ENCODE measurements around the gene IMMT. TPM values are rescaled to one million over a fixed set of nuclear protein-coding genes. Genes with fewer than 3 reads are reported as not detected.

IMMT gene
- total RNA-seq, 4 donors from 2014 or later = 46.9 to 59.7 (median 56.1) TPM

DNA sequence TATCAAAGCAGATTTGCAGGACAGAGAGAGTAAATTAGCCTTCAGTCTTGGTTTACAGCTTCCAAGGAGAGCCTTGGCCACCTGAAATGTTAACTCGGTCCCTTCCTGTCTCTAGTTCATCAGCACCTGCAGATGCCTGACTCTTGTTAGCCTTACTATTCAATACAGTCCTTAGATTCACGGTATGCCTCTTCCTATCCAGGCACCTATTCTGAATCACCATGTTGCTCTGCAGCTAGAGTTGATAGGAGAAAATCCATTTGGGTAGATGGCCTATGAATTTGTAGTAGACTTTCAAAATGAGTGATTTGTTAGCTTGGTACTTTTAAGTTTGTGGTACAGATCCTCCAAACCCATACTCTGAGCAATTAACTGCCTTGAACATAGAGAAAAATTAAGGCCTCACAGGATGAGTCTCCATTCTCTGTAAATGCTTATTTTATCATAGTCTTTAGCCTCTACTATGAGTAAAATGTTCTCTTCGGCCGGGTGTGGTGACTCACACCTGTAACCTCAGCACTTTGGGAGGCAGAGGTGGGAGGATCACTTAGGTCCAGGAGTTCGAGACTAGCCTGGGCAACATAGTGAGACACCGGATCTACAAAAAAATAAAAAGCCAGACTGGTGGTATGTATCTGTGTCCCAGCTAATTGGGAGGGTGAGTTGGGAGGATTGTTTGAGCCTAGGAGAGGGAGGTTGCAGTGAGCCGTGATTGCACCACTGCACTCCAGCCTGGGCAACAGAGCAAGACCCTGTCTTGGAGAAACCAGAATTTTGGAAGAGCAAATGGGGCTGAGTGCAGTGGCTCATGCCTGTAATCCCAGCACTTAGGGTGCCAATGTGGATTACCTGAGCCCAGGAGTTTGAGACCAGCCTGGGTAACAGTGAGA is 56.3 kb downstream of the IMMT start:
- TF ChIP-seq, protein P1, sequence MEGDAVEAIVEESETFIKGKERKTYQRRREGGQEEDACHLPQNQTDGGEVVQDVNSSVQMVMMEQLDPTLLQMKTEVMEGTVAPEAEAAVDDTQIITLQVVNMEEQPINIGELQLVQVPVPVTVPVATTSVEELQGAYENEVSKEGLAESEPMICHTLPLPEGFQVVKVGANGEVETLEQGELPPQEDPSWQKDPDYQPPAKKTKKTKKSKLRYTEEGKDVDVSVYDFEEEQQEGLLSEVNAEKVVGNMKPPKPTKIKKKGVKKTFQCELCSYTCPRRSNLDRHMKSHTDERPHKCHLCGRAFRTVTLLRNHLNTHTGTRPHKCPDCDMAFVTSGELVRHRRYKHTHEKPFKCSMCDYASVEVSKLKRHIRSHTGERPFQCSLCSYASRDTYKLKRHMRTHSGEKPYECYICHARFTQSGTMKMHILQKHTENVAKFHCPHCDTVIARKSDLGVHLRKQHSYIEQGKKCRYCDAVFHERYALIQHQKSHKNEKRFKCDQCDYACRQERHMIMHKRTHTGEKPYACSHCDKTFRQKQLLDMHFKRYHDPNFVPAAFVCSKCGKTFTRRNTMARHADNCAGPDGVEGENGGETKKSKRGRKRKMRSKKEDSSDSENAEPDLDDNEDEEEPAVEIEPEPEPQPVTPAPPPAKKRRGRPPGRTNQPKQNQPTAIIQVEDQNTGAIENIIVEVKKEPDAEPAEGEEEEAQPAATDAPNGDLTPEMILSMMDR (IDR thresholded peaks at IDR 0.05; ENCODE audit: low read depth) = no peak

DNA sequence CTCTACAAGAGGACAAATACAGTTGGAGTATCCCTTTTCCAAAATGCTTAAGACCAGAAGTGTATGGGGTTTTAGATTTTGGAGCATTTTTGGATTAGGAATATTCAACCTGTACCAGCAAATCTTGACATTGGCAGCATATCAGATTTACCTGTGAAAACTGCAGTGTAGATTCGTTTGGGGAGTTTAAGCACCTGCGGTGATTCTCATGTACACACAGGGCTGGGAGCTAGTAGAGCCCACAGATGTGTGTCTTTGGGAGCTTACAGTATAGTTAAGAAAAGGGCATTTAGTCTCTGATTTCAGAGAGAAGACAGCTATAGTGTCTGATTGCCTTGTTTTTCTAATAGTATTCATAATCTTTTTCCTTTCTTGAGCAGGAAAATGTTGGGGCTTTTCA is 59.1 kb downstream of the IMMT start:
- TF ChIP-seq, protein P1 (IDR thresholded peaks at IDR 0.05; ENCODE audit: low read depth) = no peak

DNA sequence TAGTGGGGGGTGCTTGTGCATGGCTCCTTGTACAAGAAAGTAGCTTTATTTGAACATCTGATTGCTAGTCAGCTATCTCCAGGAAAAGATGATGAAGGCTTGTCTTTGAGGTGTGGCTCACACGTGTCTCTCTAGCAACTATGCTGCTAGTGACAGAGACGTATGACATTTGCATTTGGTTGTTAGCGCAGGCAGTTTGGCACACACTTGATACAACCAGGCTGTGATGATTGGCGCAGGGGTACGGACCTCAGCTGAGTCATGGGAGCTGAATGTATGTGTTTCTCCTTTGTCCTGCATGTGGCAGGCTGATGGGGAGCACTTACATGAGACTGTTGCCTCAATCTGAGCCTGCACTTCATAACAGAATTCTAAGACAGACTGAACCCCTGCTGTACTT is 59.6 kb downstream of the IMMT start:
- TF ChIP-seq, protein P1 (IDR thresholded peaks at IDR 0.05; ENCODE audit: low read depth) = no peak

DNA sequence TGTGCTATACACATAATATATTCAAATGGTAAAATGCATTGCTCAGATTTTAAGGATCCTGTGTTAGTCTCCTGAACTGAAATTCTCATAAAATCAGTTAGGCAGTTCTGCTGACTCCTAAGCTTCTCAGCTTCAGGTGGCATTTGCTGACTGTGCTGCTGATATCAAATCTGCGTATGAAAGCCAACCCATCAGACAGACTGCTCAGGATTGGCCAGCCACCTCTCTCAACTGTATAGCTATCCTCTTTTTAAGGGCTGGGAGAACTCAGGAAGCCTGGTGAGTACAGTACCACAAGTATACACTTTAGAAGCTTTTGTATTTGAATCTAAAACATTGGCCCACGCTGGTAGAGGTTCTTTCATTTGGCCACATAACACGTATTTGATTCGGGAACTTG is 60.6 kb downstream of the IMMT start:
- TF ChIP-seq, protein P1 (IDR thresholded peaks at IDR 0.05; ENCODE audit: low read depth) = no peak

DNA sequence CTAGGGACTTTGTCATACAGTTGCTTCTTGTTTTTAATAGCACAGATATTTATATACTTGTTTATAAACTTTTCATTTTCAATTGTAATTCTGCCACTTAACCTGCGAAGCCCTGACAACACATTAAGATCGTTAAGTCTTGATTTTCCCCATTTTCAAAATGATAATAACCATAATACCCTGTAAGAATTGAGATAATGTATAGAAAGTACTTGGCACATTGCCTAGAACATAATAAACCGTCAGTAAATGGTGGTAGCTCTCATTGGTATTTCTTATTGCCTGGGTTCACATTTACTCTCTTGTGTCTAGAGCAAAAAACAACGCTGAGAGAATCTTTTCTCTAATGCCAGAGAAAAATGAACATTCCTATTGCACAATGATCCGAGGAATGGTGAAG is 70.6 kb downstream of the IMMT start:
- TF ChIP-seq, protein P1 (IDR thresholded peaks at IDR 0.05; ENCODE audit: low read depth) = no peak

DNA sequence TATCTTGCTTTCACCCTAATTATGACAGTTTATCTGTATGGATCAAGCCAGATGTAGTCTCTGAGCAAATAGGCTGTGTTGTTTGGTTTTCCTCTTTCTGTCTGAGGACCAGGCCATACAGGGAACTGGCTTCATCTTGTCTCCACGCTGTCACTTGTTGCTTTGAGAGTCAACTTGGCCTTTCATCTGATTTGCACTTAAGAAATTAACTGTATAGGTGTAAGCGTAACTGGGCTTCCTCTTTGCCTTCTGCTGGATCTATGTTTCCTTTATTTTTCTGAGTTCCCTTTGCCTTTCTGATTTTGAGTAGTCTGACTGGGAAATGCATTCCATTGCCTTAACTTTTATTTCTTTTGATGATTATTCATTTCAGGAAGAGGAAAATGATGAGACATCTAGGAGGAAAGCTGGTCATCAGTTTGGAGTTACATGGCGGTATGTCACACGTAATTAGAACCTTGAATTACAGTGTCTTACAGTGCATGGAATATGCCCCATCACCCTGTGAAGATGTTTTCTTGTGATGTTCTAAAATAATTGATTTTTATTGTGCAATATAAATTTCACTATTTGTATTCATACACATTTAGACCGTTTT is 71.8 kb downstream of the IMMT start:
- TF ChIP-seq, protein P1 (IDR thresholded peaks at IDR 0.05; ENCODE audit: low read depth) = no peak

DNA sequence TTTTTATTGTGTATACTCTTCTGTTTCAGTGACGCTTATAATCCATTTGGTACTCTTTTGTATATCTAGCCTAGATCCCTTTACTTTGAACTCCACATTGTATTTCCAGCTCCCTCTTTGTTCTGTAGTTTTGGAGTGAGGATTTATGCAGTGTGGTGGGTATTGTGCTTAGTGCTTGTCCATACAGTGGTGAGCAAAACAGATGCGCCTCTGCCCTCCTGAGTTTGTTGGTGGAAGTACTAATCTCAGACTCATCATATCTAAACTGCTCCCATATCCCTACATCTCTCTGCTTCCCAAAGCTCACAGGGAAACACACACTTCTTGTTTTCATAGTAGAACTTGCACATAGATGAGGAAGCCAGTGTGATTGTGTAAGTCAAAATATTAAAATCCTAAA is 77.1 kb downstream of the IMMT start:
- TF ChIP-seq, protein P1 (IDR thresholded peaks at IDR 0.05; ENCODE audit: low read depth) = no peak

Measured in subcutaneous adipose tissue (tissue), 4 donors.